DOHH2 (cell line): ENCODE data around the gene COX19.

Source experiments
- EZH2phosphoT487 ChIP-seq: fragments of 200-600 bp; sonication (generic); IDR thresholded peaks from 2 replicates; pipeline ENCODE4 v1.6.1; 2017; ENCODE audit warnings: borderline replicate concordance, mild to moderate bottlenecking, antibody characterized with exemption, low read length, moderate library complexity, mixed read lengths
- TF ChIP-seq, protein P1 (sequence below): fragments of 200-600 bp; sonication (generic); IDR thresholded peaks from one replicate; pipeline ENCODE4 v1.5.1; 2014; ENCODE audit warnings: antibody characterized with exemption, mild to moderate bottlenecking, low read depth, low read length; ENCODE audit not compliant: poor library complexity, severe bottlenecking

DNA sequence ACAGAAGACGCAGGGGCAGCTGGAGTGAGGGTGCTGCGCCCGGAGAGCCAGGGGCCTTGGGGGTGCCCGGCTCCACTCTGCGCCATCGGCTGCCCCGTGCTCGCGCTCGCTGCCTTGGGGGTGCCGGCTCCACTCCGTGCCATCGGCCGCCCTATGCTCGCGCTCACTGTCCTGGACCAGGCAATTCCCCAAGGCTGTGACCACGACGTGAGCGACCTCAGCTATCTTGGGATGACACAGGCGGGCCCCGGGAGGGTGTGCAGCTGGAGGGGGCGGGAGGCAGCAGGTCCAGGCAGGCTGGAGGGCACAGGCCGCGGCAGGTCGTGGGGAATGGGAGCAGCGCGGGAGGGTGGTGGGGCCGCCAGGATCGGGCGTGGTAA lies 37.4 kb upstream of the COX19 start:
- TF ChIP-seq, protein P1, sequence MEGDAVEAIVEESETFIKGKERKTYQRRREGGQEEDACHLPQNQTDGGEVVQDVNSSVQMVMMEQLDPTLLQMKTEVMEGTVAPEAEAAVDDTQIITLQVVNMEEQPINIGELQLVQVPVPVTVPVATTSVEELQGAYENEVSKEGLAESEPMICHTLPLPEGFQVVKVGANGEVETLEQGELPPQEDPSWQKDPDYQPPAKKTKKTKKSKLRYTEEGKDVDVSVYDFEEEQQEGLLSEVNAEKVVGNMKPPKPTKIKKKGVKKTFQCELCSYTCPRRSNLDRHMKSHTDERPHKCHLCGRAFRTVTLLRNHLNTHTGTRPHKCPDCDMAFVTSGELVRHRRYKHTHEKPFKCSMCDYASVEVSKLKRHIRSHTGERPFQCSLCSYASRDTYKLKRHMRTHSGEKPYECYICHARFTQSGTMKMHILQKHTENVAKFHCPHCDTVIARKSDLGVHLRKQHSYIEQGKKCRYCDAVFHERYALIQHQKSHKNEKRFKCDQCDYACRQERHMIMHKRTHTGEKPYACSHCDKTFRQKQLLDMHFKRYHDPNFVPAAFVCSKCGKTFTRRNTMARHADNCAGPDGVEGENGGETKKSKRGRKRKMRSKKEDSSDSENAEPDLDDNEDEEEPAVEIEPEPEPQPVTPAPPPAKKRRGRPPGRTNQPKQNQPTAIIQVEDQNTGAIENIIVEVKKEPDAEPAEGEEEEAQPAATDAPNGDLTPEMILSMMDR: no peak
- no peak for TF ChIP-seq EZH2phosphoT487
